K562 (cell line): Measurements from ENCODE around the gene EIF2S2. TPM values are rescaled to one million over a fixed set of nuclear protein-coding genes. Genes with fewer than 3 reads are reported as not detected.

Experiments used
- CTCF ChIP-seq, 3 experiments: IDR thresholded peaks in 2 of 3; conservative IDR thresholded peaks in 1 of 3; 2 replicates each; pipeline ENCODE4 v1.5.1; 2011 to 2012; ENCODE audit warnings: low read length in 3 of 3, mild to moderate bottlenecking in 3 of 3, control low read depth in 2 of 3, improper control_type of control experiment in 1 of 3, inconsistent platforms in 1 of 3, low read depth in 1 of 3, mixed read lengths in 1 of 3, moderate library complexity in 1 of 3; ENCODE audit not compliant: insufficient read depth in 2 of 3
- DEAF1 ChIP-seq: fragments of 450-650 bp; formaldehyde crosslinking; IDR thresholded peaks from 2 replicates; pipeline ENCODE4 v1.4.0; 2020; ENCODE audit warnings: mild to moderate bottlenecking, moderate library complexity
- FOSL1 ChIP-seq: fragments of 200-800 bp; sonication (Bioruptor generic); conservative IDR thresholded peaks from 2 replicates; pipeline ENCODE4 v1.6.1; 2016; ENCODE audit warnings: missing genetic modification characterization, missing compliant biosample characterization
- HNRNPK ChIP-seq: fragments of 200-400 bp; formaldehyde crosslinking; IDR thresholded peaks from one replicate; pipeline ENCODE4 v1.6.1; 2018; ENCODE audit warnings: mild to moderate bottlenecking, low read depth, low read length; ENCODE audit not compliant: poor library complexity, severe bottlenecking
- HNRNPL ChIP-seq: fragments of 200-400 bp; formaldehyde crosslinking; IDR thresholded peaks from 2 replicates; pipeline ENCODE4 v1.6.1; 2017; ENCODE audit warnings: low read depth, mild to moderate bottlenecking, low read length
- ILF3 ChIP-seq: fragments of 450-650 bp; IDR thresholded peaks from 2 replicates; pipeline ENCODE4 v1.6.1; 2018; ENCODE audit warnings: antibody characterized with exemption, mild to moderate bottlenecking, moderate library complexity, borderline replicate concordance
- IRF1 ChIP-seq: sonication (generic); formaldehyde crosslinking; IDR thresholded peaks from 2 replicates; pipeline ENCODE4 v1.8.0; 2022; ENCODE audit warnings: missing genetic modification reagents, mild to moderate bottlenecking, borderline replicate concordance
- JUN ChIP-seq, 2 experiments: sonication (generic) in 1 of 2; formaldehyde crosslinking in 1 of 2; IDR thresholded peaks; 2 replicates each; pipeline versions ENCODE4 v1.6.1 to v1.8.0; 2012 to 2022; ENCODE audit warnings: borderline replicate concordance in 2 of 2, mild to moderate bottlenecking in 2 of 2, improper control_type of control experiment in 1 of 2, low read depth in 1 of 2, low read length in 1 of 2, missing genetic modification reagents in 1 of 2
- MEIS2 ChIP-seq: fragments of 450-650 bp; IDR thresholded peaks from 2 replicates; pipeline ENCODE4 v1.6.1; 2014; ENCODE audit warnings: mild to moderate bottlenecking; ENCODE audit not compliant: partially characterized antibody
- NFE2L1 ChIP-seq: fragments of 450-650 bp; IDR thresholded peaks from 2 replicates; pipeline ENCODE4 v1.6.1; 2016; ENCODE audit warnings: missing genetic modification characterization, low read depth, mild to moderate bottlenecking, missing compliant biosample characterization, moderate library complexity, borderline replicate concordance
- NFXL1 ChIP-seq: fragments of 450-650 bp; formaldehyde crosslinking; IDR thresholded peaks from 2 replicates; pipeline ENCODE4 v1.4.0; 2021; ENCODE audit warnings: mild to moderate bottlenecking
- NR2C2 ChIP-seq, 2 experiments: fragments of 200-800 bp in 1 of 2; sonication (Bioruptor generic) in 1 of 2; sonication (generic) in 1 of 2; formaldehyde crosslinking in 1 of 2; IDR thresholded peaks; 2 replicates each; pipeline versions ENCODE4 v1.6.1 to v1.8.0; 2016 to 2022; ENCODE audit warnings: mild to moderate bottlenecking in 1 of 2, missing compliant biosample characterization in 1 of 2, missing genetic modification characterization in 1 of 2, missing genetic modification reagents in 1 of 2
- POLR2G ChIP-seq: fragments of 200-400 bp; formaldehyde crosslinking; IDR thresholded peaks from 2 replicates; pipeline ENCODE4 v1.6.1; 2017; ENCODE audit warnings: low read depth, mild to moderate bottlenecking, antibody characterized with exemption, low read length, moderate library complexity
- PRPF4 ChIP-seq: fragments of 200-400 bp; formaldehyde crosslinking; IDR thresholded peaks from one replicate; pipeline ENCODE4 v1.6.1; 2017; ENCODE audit warnings: low read length, low read depth, mild to moderate bottlenecking; ENCODE audit not compliant: insufficient read depth, poor library complexity, severe bottlenecking
- STAG1 ChIP-seq: sonication (generic); formaldehyde crosslinking; IDR thresholded peaks from 2 replicates; pipeline ENCODE4 v1.5.0; 2020; ENCODE audit warnings: missing genetic modification reagents, borderline replicate concordance
- ZBTB9 ChIP-seq: fragments of 450-650 bp; formaldehyde crosslinking; IDR thresholded peaks from 2 replicates; pipeline ENCODE4 v1.4.0; 2020; ENCODE audit warnings: mild to moderate bottlenecking, moderate library complexity
- ZNF12 ChIP-seq: sonication (generic); formaldehyde crosslinking; IDR thresholded peaks from 2 replicates; pipeline ENCODE4 v1.4.0; 2020; ENCODE audit warnings: mild to moderate bottlenecking, missing genetic modification reagents
- ZNF232 ChIP-seq: sonication (generic); formaldehyde crosslinking; IDR thresholded peaks from 2 replicates; pipeline ENCODE4 v1.8.0; 2022; ENCODE audit warnings: mild to moderate bottlenecking, missing genetic modification reagents
- ZNF644 ChIP-seq: fragments of 200-800 bp; sonication (Bioruptor generic); IDR thresholded peaks from 2 replicates; pipeline ENCODE4 v1.6.1; 2016; ENCODE audit warnings: low read depth, missing genetic modification characterization, missing compliant biosample characterization
- polyA plus RNA-seq, 8 experiments: library from polyadenylated mRNA; depleted of rRNA in 4 of 8; stranded (reverse) in 5 of 8; unstranded in 3 of 8; fragments of >200 nt; fragmentation: Nextera tagmentation in 2 of 8; fragmentation: Illumina TruSeq in 1 of 8; extraction: Ambion mirVana in 2 of 8; extraction: Trizol in 1 of 8; gene quantifications; 2 replicates each; pipeline versions ENCODE4 v1.2.1 to v1.2.3, GENCODE V29; 2011 to 2014; ENCODE audit warnings: inconsistent platforms in 1 of 8, missing spikeins in 1 of 8
- total RNA-seq, 7 experiments: library from RNA; depleted of rRNA in 6 of 7; stranded (reverse); fragments of >200 nt in 6 of 7; fragmentation: Illumina TruSeq in 2 of 7; extraction: Trizol in 2 of 7; gene quantifications; 2 replicates each; pipeline versions ENCODE4 v1.2.1 to v1.2.3, GENCODE V29; 2011 to 2021; ENCODE audit warnings: low replicate concordance in 1 of 7

EIF2S2 gene
- total and polyA plus RNA-seq, 9 of the 15 experiments (the other 6 are each of a cell fraction or from before 2014, with no cell fraction given): 79.7 to 220 (median 154) TPM

GRCh38 chr20:34083137-34083536 is 28.9 kb downstream of the EIF2S2 start (continued):
- TF ChIP-seq DEAF1 (CRISPR knock-in tag) (no peak), ZNF644 (tag) (no peak), NR2C2 (CRISPR knock-in tag; IDR thresholded peaks at IDR 0.05) (no peak), NR2C2 (tag; IDR thresholded peaks at IDR 0.05) (peak; percentile 32; the same call in 1 of the 2 replicates), HNRNPK (no peak), ZNF232 (CRISPR knock-in tag) (no peak), NFXL1 (no peak), ZBTB9 (no peak), POLR2G (0 out of 2 replicates have a peak, but pooled peaks have one; percentile 18), MEIS2 (peak; percentile 12), ZNF12 (CRISPR knock-in tag) (no peak), IRF1 (CRISPR knock-in tag) (no peak), FOSL1 (tag) (peak; percentile 56), JUN (IDR thresholded peaks at IDR 0.05; ENCODE audit: borderline replicate concordance, low read depth, low read length) (no peak), JUN (CRISPR knock-in tag; IDR thresholded peaks at IDR 0.05; ENCODE audit: borderline replicate concordance) (no peak), HNRNPL (no peak), STAG1 (CRISPR knock-in tag) (no peak), NFE2L1 (tag) (no peak), ILF3 (no peak), CTCF (IDR thresholded peaks at IDR 0.05 in 2 of 3, conservative IDR thresholded peaks at IDR 0.05 in 1 of 3; ENCODE audit: insufficient read depth in 2 of 3, low read depth in 1 of 3, low read length in 3 of 3) (peak in 2 of 3 experiments; percentile 13 to 19; a peak in 1 of 6 replicates), PRPF4 (no peak)
